Activated CD4-positive, alpha-beta memory T cell treated with anti-CD3 and anti-CD28 coated beads for 36 hours (primary cell): ENCODE results near the gene KRTAP12-2. TPM values are rescaled to one million over a fixed set of nuclear protein-coding genes. Genes with fewer than 3 reads are reported as not detected.
"Not testable (repeated sequence)": the region's sequence is repeated elsewhere in the genome, so short reads cannot be mapped to it uniquely, and the experiment has no call there.

Experiments used
- CTCF ChIA-PET: fragments of 350-600 bp; sonication (Branson Sonifier 250); formaldehyde crosslinking; loops from one replicate; lab custom pipeline; 2021; ENCODE audit warnings: antibody characterized with exemption, inconsistent platforms; lab: Charles Lee
- POLR2A ChIA-PET: fragments of 350-600 bp; sonication (Branson Sonifier 250); formaldehyde crosslinking; loops from one replicate; lab custom pipeline; 2021; ENCODE audit warnings: antibody characterized with exemption; lab: Charles Lee
- DNase-seq: peaks from one replicate; pipeline ENCODE4 v3.0.0-alpha.2; 2020
- H3K27ac Mint-ChIP-seq: one replicate; pipeline ENCODE4 v1.8.0; 2021; ENCODE audit warnings: mixed read lengths
- H3K27me3 Mint-ChIP-seq: one replicate; pipeline ENCODE4 v1.8.0; 2021; ENCODE audit warnings: mixed read lengths
- H3K36me3 Mint-ChIP-seq: one replicate; pipeline ENCODE4 v1.8.0; 2021; ENCODE audit warnings: mixed read lengths
- H3K4me1 Mint-ChIP-seq: one replicate; pipeline ENCODE4 v1.8.0; 2021; ENCODE audit warnings: low read depth, mixed read lengths
- H3K4me3 Mint-ChIP-seq: one replicate; pipeline ENCODE4 v1.8.0; 2021; ENCODE audit warnings: mild to moderate bottlenecking, mixed read lengths
- H3K9me3 Mint-ChIP-seq: one replicate; pipeline ENCODE4 v1.8.0; 2021; ENCODE audit warnings: mixed read lengths
- intact Hi-C: fragments of 100-400 bp; cut with micrococcal nuclease; formaldehyde crosslinking; loops from one replicate; pipeline ENCODE4 v1.15.1; 2023
- total RNA-seq, 2 experiments: library from RNA; stranded (reverse); gene quantifications; one replicate each; pipeline ENCODE4 v1.2.3, GENCODE V29; 2021

KRTAP12-2 gene
- total RNA-seq, 2 experiments from 2014 or later = not detected

DNA sequence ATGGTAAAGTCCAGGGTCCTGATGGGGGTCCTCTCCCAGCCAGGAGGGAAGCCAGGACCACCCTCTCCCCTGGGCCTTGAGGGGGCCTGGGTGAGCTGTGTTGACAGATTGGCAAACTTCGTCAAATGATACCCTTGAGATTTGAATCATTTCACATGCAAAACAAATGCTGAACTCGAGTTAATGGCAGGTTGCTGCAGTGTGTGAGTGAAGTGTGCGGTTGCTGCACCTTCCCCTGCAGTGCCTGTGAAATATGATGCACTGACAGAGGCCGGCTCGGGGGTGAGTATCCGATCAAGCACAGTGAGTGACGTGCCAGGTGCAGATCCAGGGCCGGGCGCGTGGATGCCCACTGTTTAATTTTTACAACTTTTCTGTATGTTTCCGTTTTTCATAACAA lies 20.9 kb upstream of the KRTAP12-2 start:
- DNase-seq = no peak
- intact Hi-C loops = no loop called here
- CTCF ChIA-PET = no interaction called here

GRCh38 chr21:44686843-44687561 lies 20.3 kb upstream of the KRTAP12-2 start:
- peaks cover 9% of the 10 kb centered on the region for H3K4me1 Mint-ChIP-seq
- H3K4me3 Mint-ChIP-seq = no peak overlapping the region
- DNase-seq = no peak
- no peak overlapping the region for H3K27ac Mint-ChIP-seq
- intact Hi-C loops = no loop called here
- ChIA-PET POLR2A (no interaction called here), CTCF (no interaction called here)
- peaks cover 9% of the 10 kb centered on the region for H3K27me3 Mint-ChIP-seq
- peaks cover under 1% of the 10 kb centered on the region for H3K9me3 Mint-ChIP-seq
- H3K36me3 Mint-ChIP-seq = no peaks in the 10 kb centered on the region

More for the DNA sequence above, 20.9 kb upstream of the KRTAP12-2 start:
- H3K27me3 Mint-ChIP-seq = peaks cover 9% of the 10 kb centered on the region
- peaks cover 9% of the 10 kb centered on the region for H3K4me1 Mint-ChIP-seq
- peaks cover 4% of the 10 kb centered on the region for H3K36me3 Mint-ChIP-seq
- H3K4me3 Mint-ChIP-seq = no peak overlapping the region
- POLR2A ChIA-PET = no interaction called here
- no peak overlapping the region for H3K27ac Mint-ChIP-seq
- peaks cover 7% of the 10 kb centered on the region for H3K9me3 Mint-ChIP-seq

GRCh38 chr21:44686000-44686781 lies 19.5 kb upstream of the KRTAP12-2 start:
- ChIA-PET POLR2A (no interaction called here), CTCF (no interaction called here)
- Mint-ChIP-seq H3K9me3 (no peaks in the 10 kb centered on the region), H3K4me3 (no peak overlapping the region), H3K36me3 (no peaks in the 10 kb centered on the region), H3K4me1 (peaks cover 6% of the 10 kb centered on the region), H3K27ac (no peak overlapping the region), H3K27me3 (peaks cover 9% of the 10 kb centered on the region)
- intact Hi-C loops = no loop called here
- no peak for DNase-seq

GRCh38 chr21:44685050-44685449 lies 18.3 kb upstream of the KRTAP12-2 start:
- H3K9me3 Mint-ChIP-seq, H3K36me3 Mint-ChIP-seq, H3K4me1 Mint-ChIP-seq, intact Hi-C loops, H3K4me3 Mint-ChIP-seq, POLR2A ChIA-PET, CTCF ChIA-PET, DNase-seq, H3K27ac Mint-ChIP-seq, H3K27me3 Mint-ChIP-seq: not testable (repeated sequence)

GRCh38 chr21:44684483-44684882 lies 17.8 kb upstream of the KRTAP12-2 start:
- no peak for DNase-seq
- intact Hi-C loops = no loop called here
- ChIA-PET POLR2A (no interaction called here), CTCF (no interaction called here)
- H3K9me3 Mint-ChIP-seq = no peaks in the 10 kb centered on the region
- no peaks in the 10 kb centered on the region for H3K36me3 Mint-ChIP-seq
- H3K27me3 Mint-ChIP-seq = peaks cover 9% of the 10 kb centered on the region
- peaks cover 6% of the 10 kb centered on the region for H3K4me1 Mint-ChIP-seq
- H3K4me3 Mint-ChIP-seq = no peak overlapping the region
- H3K27ac Mint-ChIP-seq = no peak overlapping the region

DNA sequence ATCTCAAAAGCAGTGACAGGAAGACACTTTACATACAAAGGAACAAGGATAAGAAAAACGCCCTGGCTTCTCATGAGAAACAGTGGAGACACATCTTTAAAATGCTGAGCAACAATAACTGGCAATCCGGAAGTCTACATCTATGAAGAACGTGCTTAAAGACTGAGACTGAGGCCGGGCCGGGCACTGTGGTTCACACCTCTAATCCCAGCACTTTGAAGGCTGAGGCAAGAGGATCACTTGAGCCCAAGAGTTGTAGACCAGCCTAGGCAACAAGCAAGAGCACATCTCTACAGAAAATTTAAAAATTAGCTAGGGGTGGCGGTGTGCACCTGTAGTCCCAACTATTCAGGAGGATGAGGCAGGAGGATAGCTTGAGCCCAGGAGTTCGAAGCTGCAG lies 17.4 kb upstream of the KRTAP12-2 start:
- Mint-ChIP-seq H3K9me3 (no peaks in the 10 kb centered on the region), H3K27ac (no peak overlapping the region), H3K36me3 (no peaks in the 10 kb centered on the region), H3K4me3 (no peak overlapping the region), H3K4me1 (peaks cover 6% of the 10 kb centered on the region), H3K27me3 (peaks cover 9% of the 10 kb centered on the region)
- ChIA-PET CTCF (no interaction called here), POLR2A (no interaction called here)
- intact Hi-C loops = no loop called here
- DNase-seq = no peak

DNA sequence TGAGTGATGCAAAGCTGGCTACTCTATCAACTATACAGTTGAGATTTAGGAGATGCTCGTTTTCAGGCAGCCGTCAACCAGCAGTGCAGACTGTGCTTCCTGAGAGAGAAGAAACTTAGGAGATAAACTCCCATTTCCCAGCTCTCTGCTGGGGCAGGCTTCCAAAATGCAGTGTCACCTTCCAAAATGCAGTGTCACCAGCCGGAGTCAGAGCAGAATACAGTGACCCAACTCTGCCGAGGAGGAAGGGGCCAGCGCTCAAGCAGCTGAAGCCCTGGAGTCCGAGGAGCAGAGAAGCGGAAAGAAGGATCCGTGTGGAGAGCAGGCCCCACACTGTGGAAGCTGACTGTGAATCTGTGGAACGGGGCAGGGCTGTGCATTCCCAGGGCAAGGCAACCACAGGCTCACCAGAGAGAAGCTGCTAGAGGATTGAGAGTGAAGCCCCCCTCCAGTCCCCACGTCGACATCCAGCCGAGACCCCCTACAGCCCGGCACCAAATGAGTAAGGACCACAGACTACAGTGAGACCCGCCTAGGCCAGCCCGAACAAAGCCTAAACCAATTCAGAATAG lies 15.9 kb upstream of the KRTAP12-2 start:
- H3K36me3 Mint-ChIP-seq = no peaks in the 10 kb centered on the region

DNA sequence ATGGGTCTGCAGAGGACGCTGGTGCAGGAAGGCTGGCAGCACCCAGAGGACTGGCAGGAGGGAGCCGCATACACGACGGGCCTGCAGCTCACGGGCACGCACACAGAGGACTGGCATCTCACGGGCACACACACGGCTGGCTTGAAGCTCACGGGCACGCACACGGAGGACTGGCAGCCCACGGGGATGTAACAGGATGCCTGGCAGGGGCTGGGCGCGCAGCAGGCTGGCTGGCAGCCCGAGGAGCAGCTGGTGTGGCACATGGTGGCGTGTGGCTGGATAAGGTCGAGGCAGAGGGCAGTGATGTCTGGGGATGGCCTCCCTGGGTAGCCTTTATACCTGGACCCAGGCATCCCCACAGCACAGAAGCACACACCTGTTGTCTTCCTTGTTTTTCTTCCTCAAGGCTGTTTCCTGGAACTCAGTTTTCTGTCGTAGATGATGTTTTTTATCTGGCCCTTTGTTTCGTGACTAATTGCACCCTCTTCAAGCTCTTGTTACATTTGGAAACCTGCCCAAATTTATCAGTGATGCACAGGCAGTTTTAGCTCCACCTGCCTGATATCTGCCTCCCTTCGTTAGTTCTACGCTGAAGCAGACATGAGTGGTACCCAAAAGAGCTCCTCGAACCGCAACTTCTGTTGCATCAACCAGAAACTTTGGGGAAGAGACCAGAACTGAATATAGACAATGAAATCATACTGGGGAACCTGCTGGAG lies 15.3 kb upstream of the KRTAP12-2 start, which contains the start of gene KRTAP12-1:
TSS of gene KRTAP12-1 (minus strand) at position 303 of the 719 bp plus-strand sequence. CDS start at position 263, 40 bp downstream.
- H3K36me3 Mint-ChIP-seq = no peaks in the 10 kb centered on the region
- no peak for DNase-seq
- H3K27me3 Mint-ChIP-seq = peaks cover 9% of the 10 kb centered on the region
- H3K27ac Mint-ChIP-seq = no peak within 1 kb of the TSS
- peaks cover 6% of the 10 kb centered on the region for H3K4me1 Mint-ChIP-seq
- no peak within 1 kb of the TSS for H3K4me3 Mint-ChIP-seq
- ChIA-PET CTCF (interaction anchor here (1.7 kb wide), 1 partner anchor 111 kb away, joined by 4 read pairs; no protein-coding TSS in a partner anchor), POLR2A (no interaction called here)
- no peaks in the 10 kb centered on the region for H3K9me3 Mint-ChIP-seq
- intact Hi-C loops = no loop called here

More for the DNA sequence above, 15.9 kb upstream of the KRTAP12-2 start:
- Mint-ChIP-seq H3K27me3 (peaks cover 9% of the 10 kb centered on the region), H3K27ac (no peak overlapping the region), H3K4me3 (no peak overlapping the region), H3K4me1 (peaks cover 6% of the 10 kb centered on the region), H3K9me3 (no peaks in the 10 kb centered on the region)
- ChIA-PET CTCF (interaction anchor here (1.7 kb wide), 1 partner anchor 110 kb away, joined by 4 read pairs; no protein-coding TSS in a partner anchor), POLR2A (no interaction called here)
- DNase-seq = no peak
- intact Hi-C loops = no loop called here

DNA sequence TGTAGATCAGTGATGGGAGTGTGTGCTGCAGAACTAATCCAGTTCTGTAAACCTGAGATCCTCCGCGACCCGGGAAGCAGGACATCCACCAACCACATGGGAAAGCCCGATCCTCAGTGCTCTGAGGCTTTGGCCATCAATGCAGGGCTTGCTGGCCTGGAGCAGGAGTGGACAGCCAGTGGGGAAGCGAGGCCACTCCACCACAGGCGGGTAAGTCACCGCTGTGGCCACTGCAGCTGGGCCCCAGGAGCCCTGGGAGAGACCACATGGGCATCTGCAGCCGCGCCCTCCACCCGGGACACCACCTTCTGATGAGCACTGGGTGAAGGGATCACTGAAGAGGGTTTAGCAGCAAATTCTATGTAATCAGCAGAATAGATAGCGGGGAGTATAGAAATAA lies 14.4 kb upstream of the KRTAP12-2 start:
- Mint-ChIP-seq H3K27me3 (peaks cover 4% of the 10 kb centered on the region), H3K36me3 (no peaks in the 10 kb centered on the region), H3K27ac (no peak overlapping the region), H3K4me3 (no peak overlapping the region), H3K4me1 (peaks cover 2% of the 10 kb centered on the region), H3K9me3 (no peaks in the 10 kb centered on the region)
- ChIA-PET CTCF (interaction anchor here (1.7 kb wide), 1 partner anchor 112 kb away, joined by 4 read pairs; no protein-coding TSS in a partner anchor), POLR2A (no interaction called here)
- intact Hi-C loops = no loop called here
- no peak for DNase-seq

GRCh38 chr21:44677881-44678280 lies 11.2 kb upstream of the KRTAP12-2 start:
- POLR2A ChIA-PET = no interaction called here

DNA sequence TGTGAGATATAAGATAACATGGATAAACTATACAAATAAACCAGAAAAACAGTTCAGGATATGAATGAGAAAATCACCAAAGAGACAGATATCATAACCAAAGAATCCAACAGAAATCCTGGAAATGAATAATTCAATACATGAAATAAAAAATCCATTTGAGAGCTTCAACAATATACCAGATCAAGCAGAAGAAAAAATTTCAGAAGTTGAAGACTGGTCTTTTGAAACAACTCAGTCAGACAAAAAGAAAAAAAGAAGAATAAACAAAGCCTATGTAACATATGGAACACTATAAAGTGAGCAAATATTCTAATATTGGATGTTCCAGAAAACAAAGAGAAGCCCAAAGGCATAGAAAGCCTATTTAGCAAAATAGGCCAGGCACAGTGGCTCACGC lies 5.2 kb upstream of the KRTAP12-2 start:
- POLR2A ChIA-PET = no interaction called here
- intact Hi-C loops = no loop called here
- H3K4me3 Mint-ChIP-seq = no peak overlapping the region
- H3K36me3 Mint-ChIP-seq = peaks cover 7% of the 10 kb centered on the region
- peaks cover 20% of the 10 kb centered on the region for H3K9me3 Mint-ChIP-seq
- no peak for DNase-seq
- H3K4me1 Mint-ChIP-seq = no peaks in the 10 kb centered on the region
- H3K27ac Mint-ChIP-seq = no peak overlapping the region
- CTCF ChIA-PET = no interaction called here
- no peaks in the 10 kb centered on the region for H3K27me3 Mint-ChIP-seq

More at GRCh38 chr21:44677881-44678280, 11.2 kb upstream of the KRTAP12-2 start:
- intact Hi-C loops = no loop called here
- Mint-ChIP-seq H3K9me3 (peaks cover 6% of the 10 kb centered on the region), H3K27ac (no peak overlapping the region), H3K27me3 (no peaks in the 10 kb centered on the region), H3K4me1 (no peaks in the 10 kb centered on the region), H3K36me3 (peaks cover 1% of the 10 kb centered on the region), H3K4me3 (no peak overlapping the region)
- DNase-seq = no peak
- CTCF ChIA-PET = no interaction called here
